HG03520 (cell line): ENCODE measurements around the gene SYT15B.
"Not testable (repeated sequence)": the region's sequence is repeated elsewhere in the genome, so short reads cannot be mapped to it uniquely, and the experiment has no call there.

Experiments
- ATAC-seq: cut with Tn5 transposase; IDR thresholded peaks from one replicate; pipeline ENCODE4 v1.9.1; 2021; ENCODE audit warnings: mild to moderate bottlenecking, moderate library complexity; ENCODE audit not compliant: unreplicated experiment

SYT15B gene

GRCh38 chr10:47730911-47731310, 32.5 kb downstream of the SYT15B start:
- not testable (repeated sequence) for ATAC-seq

- ATAC-seq = not testable (repeated sequence)
These were observed 37.7 kb downstream of the SYT15B start for GRCh38 chr10:47725740-47726139.

- not testable (repeated sequence) for ATAC-seq
These were observed 38.3 kb downstream of the SYT15B start for GRCh38 chr10:47725047-47725446.

DNA sequence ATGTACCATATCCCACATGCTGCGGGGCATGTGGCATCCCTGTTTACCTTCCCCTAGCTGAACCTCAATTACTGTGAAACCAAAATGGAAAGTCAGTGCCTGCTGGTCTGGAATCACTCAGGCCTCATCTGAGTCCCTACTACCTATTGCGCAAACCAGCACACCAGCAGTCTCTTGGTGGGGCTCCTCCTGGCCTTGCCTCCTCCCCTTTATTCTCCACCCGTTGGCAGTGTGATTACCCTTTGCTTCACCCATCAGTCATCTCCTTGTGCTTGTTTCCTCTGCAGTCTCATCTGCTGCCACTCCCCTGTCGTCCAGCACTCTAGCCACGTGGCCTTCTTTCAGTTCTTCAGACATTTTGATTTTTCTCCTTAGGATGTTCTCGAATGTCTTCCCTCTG, 39.3 kb downstream of the SYT15B start:
- not testable (repeated sequence) for ATAC-seq

DNA sequence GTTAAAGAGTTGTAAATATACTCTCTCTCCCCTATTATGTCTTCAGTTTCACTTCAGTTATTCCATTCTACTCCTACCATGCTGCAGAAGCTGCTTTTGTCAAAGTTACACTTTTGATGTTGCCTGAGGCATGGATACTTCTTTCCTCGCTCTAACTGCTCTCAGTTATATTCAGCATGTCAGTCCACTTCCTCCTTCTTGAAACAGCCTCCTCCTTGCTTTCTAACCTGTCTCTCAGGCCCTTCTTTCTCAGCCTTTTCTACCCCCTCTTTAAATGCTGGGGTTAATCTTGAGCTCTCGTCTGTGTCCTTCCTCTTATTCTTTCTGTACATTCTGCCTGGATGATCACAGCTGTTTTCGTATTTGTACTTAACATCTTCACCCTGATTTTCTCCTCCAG, 40.0 kb downstream of the SYT15B start:
- ATAC-seq = not testable (repeated sequence)

DNA sequence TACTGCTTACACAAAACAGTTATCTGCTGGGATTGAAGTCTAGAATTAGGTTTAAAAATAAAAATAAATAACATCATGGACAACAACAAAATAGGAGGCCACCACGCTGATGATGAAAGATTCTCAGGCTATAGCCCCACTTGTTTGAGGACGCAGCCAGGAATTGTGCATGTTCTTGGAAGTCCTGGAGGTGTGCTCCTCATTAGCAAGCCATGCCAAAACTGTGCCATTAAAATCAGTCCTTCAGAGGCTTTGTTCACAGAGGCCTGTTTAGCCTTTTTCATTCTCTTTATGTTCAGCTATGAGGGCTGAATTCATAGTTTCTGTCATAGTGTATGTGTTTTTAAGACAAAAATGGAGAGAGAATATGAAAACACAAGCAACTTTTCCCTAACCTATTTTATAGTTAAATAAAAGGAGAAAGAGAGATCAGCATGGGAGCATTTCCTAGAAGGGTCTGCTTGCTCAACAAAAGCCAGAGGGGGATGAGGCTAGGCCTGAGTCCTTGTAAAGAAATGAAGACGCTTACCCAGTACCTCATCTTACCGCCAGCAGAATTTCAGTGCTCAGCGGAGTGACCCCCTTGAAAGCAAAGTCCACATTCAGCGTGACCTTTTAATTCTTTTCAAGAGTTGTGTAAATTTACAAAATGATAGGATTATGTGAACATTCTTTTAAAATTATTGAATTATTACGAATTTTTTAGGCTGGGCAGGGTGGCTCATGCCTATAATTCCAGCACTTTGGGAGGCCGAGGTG, 46.2 kb downstream of the SYT15B start:
- ATAC-seq = not testable (repeated sequence)
